ENCODE data around the gene SPDYE2B. TPM values are rescaled to one million over a fixed set of nuclear protein-coding genes. Genes with fewer than 3 reads are reported as not detected.
A peak's percentile ranks its signal among the peaks of the same experiment; 100 is the strongest.
"Not testable (repeated sequence)": the region's sequence is repeated elsewhere in the genome, so short reads cannot be mapped to it uniquely, and the experiment has no call there.

SPDYE2B gene
- total RNA-seq, 3 donors from 2014 or later (not counting 1 experiment from before 2014, with no cell fraction given): not detected

DNA sequence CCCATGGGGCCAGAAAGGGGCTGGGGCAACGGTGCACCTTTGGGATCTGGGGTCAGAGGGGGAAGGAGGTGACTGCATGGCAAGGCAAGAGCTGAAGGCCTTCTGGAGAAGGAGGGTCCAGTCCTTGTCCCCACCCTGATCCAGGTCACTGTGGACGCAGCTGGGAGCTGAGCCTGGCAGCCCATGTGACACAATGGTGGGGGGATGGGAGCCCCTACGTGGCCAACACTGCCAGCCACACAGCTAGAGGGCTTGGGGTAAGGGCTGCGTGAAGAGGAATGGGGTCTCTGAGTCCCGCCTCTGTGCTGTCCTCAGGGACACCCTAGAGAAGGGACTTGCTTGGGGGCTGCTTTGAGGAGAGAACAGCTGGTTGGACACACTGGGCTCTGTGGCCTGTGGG is 30.7 kb downstream of the SPDYE2B start:
- intact Hi-C loops (cut with micrococcal nuclease); DNase-seq; H3K4me3 Mint-ChIP-seq; H3K4me3 ChIP-seq (ENCODE audit: low read length); H3K36me3 ChIP-seq (ENCODE audit: control insufficient read depth, insufficient read depth, low read length); H3K27me3 Mint-ChIP-seq (ENCODE audit: low read depth in 2 of 2); H3K4me1 Mint-ChIP-seq; H3K27me3 ChIP-seq (ENCODE audit: control insufficient read depth, insufficient read depth, low read length); H3K27ac Mint-ChIP-seq; H3K27ac ChIP-seq (ENCODE audit: low read length); H3K9me3 ChIP-seq (ENCODE audit: control insufficient read depth, insufficient read depth, low read length); H3K4me1 ChIP-seq (ENCODE audit: control insufficient read depth, insufficient read depth, low read length); ATAC-seq; H3K36me3 Mint-ChIP-seq; H3K9me3 Mint-ChIP-seq: not testable (repeated sequence)
- WGBS (ENCODE audit: insufficient coverage): no CpG with 5 or more reads among the region's 5 CpGs

DNA sequence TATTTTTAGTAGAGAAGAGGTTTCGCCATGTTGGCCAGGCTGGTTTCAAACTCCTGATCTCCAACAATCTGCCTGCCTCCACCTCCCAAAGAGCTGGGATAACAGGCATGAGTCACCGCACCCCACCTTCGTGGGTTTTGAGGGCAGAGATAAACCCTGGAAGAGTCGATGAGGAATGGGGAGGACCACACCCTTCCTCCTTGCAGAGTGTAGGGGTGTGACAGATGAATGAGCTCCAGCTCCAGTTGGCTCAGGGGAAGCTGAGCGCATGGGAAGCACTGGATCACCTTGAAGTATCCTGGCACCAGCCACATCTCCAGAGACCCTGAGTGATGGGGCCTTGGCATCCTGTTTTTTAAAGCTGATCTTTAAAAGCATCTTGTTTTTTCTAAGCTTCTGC is 32.4 kb downstream of the SPDYE2B start:
- H3K27ac Mint-ChIP-seq; H3K27ac ChIP-seq (ENCODE audit: low read length); H3K27me3 Mint-ChIP-seq (ENCODE audit: low read depth in 2 of 2); H3K27me3 ChIP-seq (ENCODE audit: control insufficient read depth, insufficient read depth, low read length); H3K4me3 ChIP-seq (ENCODE audit: low read length); DNase-seq; H3K9me3 ChIP-seq (ENCODE audit: control insufficient read depth, insufficient read depth, low read length); H3K4me3 Mint-ChIP-seq; H3K36me3 ChIP-seq (ENCODE audit: control insufficient read depth, insufficient read depth, low read length); H3K4me1 Mint-ChIP-seq; ATAC-seq; H3K9me3 Mint-ChIP-seq; H3K36me3 Mint-ChIP-seq; intact Hi-C loops (cut with micrococcal nuclease); H3K4me1 ChIP-seq (ENCODE audit: control insufficient read depth, insufficient read depth, low read length): not testable (repeated sequence)
- WGBS (ENCODE audit: insufficient coverage): no CpG with 5 or more reads among the region's 5 CpGs

DNA sequence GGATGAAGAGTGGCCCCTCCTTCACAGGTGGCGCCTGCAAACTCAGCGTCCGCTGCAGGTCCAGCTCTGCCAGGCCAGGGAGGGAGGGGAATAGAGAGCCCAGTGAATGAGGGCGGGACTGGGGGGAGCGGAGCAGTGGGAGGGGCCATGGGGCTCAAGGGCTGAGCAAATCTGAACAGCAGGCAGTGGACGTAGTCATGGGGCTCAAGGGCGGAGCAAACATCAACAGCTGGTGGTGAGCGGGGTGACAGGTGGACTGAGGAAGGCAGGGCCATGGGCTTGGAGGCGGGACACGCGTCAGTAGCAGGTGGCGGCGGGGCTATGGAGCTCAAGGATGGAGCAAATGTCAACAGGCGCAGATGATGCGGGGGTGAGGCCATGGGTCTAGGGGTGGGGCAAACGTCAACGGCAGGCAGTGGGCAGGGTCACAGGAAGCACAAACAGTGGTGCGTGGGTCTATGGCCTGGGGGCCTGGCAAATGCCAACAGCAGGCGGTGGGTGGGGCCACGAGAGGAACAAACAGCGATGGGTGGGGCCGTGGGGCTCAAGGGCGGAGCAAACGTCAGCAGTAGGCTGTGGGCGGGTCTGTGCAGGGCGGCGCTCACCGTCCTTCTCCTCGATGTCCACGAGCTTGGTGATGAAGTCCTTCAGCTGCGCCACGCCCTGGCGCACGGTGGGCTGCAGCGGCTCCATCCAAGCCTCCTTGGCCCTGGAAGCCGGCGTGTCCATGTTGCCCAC is 38.3 kb downstream of the SPDYE2B start:
- intact Hi-C loops (cut with micrococcal nuclease); H3K4me1 ChIP-seq (ENCODE audit: control insufficient read depth, insufficient read depth, low read length); H3K9me3 ChIP-seq (ENCODE audit: control insufficient read depth, insufficient read depth, low read length); H3K27ac Mint-ChIP-seq; H3K9me3 Mint-ChIP-seq; DNase-seq; H3K36me3 Mint-ChIP-seq; H3K27me3 ChIP-seq (ENCODE audit: control insufficient read depth, insufficient read depth, low read length); H3K4me3 ChIP-seq (ENCODE audit: low read length); H3K4me1 Mint-ChIP-seq; H3K4me3 Mint-ChIP-seq; H3K27ac ChIP-seq (ENCODE audit: low read length); H3K36me3 ChIP-seq (ENCODE audit: control insufficient read depth, insufficient read depth, low read length); H3K27me3 Mint-ChIP-seq (ENCODE audit: low read depth in 2 of 2): not testable (repeated sequence)
- peak; percentile 79 to 91 (median 81) for ATAC-seq
- WGBS (ENCODE audit: insufficient coverage): no CpG with 5 or more reads among the region's 37 CpGs

DNA sequence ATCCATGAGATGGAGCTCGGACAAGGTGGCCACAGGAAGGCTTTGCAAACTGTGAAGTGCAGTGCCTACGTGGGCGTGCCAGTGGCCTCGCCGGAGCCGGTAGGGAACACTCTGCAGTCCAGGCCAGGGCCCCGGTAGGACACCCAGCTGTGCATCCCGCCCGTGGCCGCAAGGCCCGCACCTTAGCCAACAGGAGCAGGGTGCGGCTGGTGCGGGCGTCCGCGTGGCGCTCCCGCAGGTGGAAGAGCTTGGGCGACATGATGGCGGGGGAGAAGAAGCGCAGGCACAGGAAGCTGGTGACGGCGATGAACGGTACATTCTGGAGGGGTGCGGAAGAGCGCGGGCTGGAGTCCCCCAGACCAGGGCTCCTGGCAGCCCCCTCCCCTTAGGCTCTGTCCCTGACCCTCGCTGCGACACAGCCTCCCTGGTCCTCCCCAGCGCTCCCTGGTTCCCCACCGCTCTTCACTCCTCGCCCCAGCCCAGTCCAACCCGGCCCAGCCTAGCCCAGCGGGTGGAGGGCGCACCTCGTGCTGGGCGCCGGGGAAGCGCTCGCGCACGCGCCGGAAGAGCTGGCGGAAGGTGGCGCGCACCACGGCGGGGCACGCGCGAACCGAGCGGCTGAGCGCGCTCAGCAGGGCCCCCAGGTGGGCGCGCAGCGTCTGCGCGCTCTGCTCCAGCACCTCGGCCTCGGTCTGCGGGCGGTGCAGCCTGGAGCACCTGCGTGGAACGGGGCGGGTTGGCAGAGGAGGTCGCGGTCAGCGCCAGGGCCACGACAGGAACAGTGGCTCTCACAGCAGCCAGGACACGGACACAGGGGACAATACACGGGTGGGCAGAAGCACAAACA is 39.5 kb downstream of the SPDYE2B start:
- H3K27me3 ChIP-seq (ENCODE audit: control insufficient read depth, insufficient read depth, low read length); intact Hi-C loops (cut with micrococcal nuclease); H3K4me3 Mint-ChIP-seq; H3K36me3 Mint-ChIP-seq; H3K27ac Mint-ChIP-seq; H3K4me1 Mint-ChIP-seq; H3K36me3 ChIP-seq (ENCODE audit: control insufficient read depth, insufficient read depth, low read length); H3K9me3 ChIP-seq (ENCODE audit: control insufficient read depth, insufficient read depth, low read length); H3K9me3 Mint-ChIP-seq; H3K4me1 ChIP-seq (ENCODE audit: control insufficient read depth, insufficient read depth, low read length); H3K27me3 Mint-ChIP-seq (ENCODE audit: low read depth in 2 of 2); H3K27ac ChIP-seq (ENCODE audit: low read length); H3K4me3 ChIP-seq (ENCODE audit: low read length): not testable (repeated sequence)
- DNase-seq (peak; percentile 25 to 28), ATAC-seq (peak; percentile 79 to 89 (median 79))
- no CpG with 5 or more reads among the region's 74 CpGs for WGBS (ENCODE audit: insufficient coverage)

DNA sequence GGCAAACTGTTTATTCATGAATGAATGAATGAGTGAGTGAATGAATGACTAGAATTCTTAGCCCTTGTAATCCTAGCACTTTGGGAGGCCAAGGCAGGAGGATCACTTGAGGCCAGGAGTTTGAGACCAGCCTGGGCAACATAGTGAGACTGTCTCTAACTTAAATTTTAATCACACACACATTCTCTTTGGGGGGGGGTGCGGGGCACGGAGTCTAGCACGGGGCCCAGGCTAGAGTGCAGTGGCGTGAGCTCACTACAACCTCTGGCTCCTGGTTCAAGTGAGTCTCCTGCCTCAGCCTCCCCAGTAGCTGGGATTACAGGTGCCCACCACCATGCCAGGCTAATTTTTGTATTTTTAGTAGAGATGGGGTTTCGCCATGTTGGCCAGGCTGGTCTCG is 40.5 kb downstream of the SPDYE2B start:
- H3K4me3 ChIP-seq (ENCODE audit: low read length); H3K9me3 Mint-ChIP-seq; H3K27me3 ChIP-seq (ENCODE audit: control insufficient read depth, insufficient read depth, low read length); H3K4me1 ChIP-seq (ENCODE audit: control insufficient read depth, insufficient read depth, low read length); H3K4me1 Mint-ChIP-seq; DNase-seq; H3K27me3 Mint-ChIP-seq (ENCODE audit: low read depth in 2 of 2); H3K27ac ChIP-seq (ENCODE audit: low read length); ATAC-seq; H3K9me3 ChIP-seq (ENCODE audit: control insufficient read depth, insufficient read depth, low read length); H3K27ac Mint-ChIP-seq; intact Hi-C loops (cut with micrococcal nuclease); H3K36me3 Mint-ChIP-seq; H3K36me3 ChIP-seq (ENCODE audit: control insufficient read depth, insufficient read depth, low read length): not testable (repeated sequence)
- peak overlapping the region; percentile 86 for H3K4me3 Mint-ChIP-seq
- no CpG with 5 or more reads among the region's 6 CpGs for WGBS (ENCODE audit: insufficient coverage)

DNA sequence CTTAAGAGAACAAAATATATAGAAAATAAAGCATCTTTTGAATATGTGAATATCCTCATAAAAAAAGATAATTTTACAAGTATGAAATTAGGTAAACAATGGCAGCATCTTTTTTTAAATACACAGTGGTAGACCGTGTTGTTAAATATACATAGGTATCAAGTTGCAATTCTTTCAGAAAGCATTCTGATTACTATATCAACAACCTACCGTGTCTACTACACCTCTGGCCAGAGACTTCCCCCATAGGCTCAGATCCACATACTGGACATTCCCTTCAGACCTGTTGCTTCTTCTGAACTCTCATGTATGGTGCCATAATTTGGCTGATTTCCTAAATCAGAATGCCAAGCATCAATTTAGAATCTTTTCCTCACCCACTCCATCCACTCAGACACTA is 43.9 kb downstream of the SPDYE2B start:
- H3K4me3 Mint-ChIP-seq; H3K4me3 ChIP-seq (ENCODE audit: low read length); H3K36me3 Mint-ChIP-seq; H3K4me1 ChIP-seq (ENCODE audit: control insufficient read depth, insufficient read depth, low read length); H3K36me3 ChIP-seq (ENCODE audit: control insufficient read depth, insufficient read depth, low read length); H3K9me3 Mint-ChIP-seq; H3K4me1 Mint-ChIP-seq; DNase-seq; ATAC-seq; H3K9me3 ChIP-seq (ENCODE audit: control insufficient read depth, insufficient read depth, low read length); H3K27me3 ChIP-seq (ENCODE audit: control insufficient read depth, insufficient read depth, low read length); H3K27ac Mint-ChIP-seq; intact Hi-C loops (cut with micrococcal nuclease); H3K27ac ChIP-seq (ENCODE audit: low read length): not testable (repeated sequence)
- H3K27me3 Mint-ChIP-seq (ENCODE audit: low read depth in 2 of 2): peaks cover 2 to 11% of the 10 kb centered on the region in 2 donors
- WGBS (ENCODE audit: insufficient coverage): 67% methylated on average over 2 of the region's 2 CpGs

DNA sequence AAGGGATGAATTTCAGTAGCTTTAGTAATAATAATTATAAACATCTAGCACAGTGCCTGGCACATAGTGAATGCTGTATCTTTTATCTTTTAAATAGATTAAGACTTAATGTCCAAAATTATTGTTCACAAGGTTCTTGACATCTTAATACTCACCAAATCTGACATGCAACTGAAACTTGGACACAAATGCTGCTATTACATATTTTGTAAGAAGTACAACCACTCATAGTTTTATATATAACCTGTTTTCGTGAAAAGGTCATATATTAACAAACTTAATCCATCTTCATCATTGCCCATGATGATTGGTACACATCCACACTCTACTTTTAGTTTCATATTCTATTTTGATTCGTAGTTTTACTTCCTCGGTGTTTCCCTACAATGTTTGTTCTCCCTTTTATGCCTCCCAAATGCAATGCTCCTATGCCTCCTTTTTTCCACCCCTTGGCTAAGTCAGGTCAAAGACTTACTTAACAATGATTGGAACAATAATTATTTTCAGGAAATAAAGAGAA is 45.0 kb downstream of the SPDYE2B start:
- H3K4me1 ChIP-seq (ENCODE audit: control insufficient read depth, insufficient read depth, low read length); ATAC-seq; H3K27ac ChIP-seq (ENCODE audit: low read length); H3K4me3 ChIP-seq (ENCODE audit: low read length); H3K9me3 Mint-ChIP-seq; intact Hi-C loops (cut with micrococcal nuclease); DNase-seq; H3K4me1 Mint-ChIP-seq; H3K27me3 ChIP-seq (ENCODE audit: control insufficient read depth, insufficient read depth, low read length); H3K36me3 ChIP-seq (ENCODE audit: control insufficient read depth, insufficient read depth, low read length); H3K4me3 Mint-ChIP-seq; H3K9me3 ChIP-seq (ENCODE audit: control insufficient read depth, insufficient read depth, low read length); H3K27ac Mint-ChIP-seq; H3K36me3 Mint-ChIP-seq: not testable (repeated sequence)
- WGBS (ENCODE audit: insufficient coverage): no CpG with 5 or more reads among the region's 3 CpGs
- H3K27me3 Mint-ChIP-seq (ENCODE audit: low read depth in 2 of 2): peaks cover 8 to 21% of the 10 kb centered on the region in 2 donors

Measured in natural killer cell (primary cell).